ENCODE results near the gene MIER2. TPM values are rescaled to one million over a fixed set of nuclear protein-coding genes. Genes with fewer than 3 reads are reported as not detected.

Gene MIER2
- total RNA-seq, 2 experiments from 2014 or later: 9.5 to 11.5 TPM

DNA sequence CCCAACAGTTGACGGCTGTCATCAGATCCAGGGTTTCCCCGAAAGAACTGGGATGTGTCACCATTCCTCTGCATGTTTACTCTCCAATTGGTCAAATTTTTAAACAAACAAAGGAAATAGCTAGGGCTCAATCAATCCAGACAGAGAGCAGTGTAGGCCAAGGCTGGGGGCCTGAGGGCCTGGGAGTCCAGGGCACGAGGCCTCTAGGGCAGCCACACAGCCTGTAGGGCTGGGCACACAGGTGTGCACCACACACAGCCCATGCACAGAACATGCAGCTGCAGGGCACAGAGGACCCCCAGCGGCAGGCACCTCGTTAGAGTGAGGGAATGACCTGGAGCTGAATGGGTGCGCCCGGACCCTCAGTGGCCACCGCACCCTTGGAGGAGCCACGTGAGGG lies 9.5 kb downstream of the MIER2 start:
- no peak overlapping the region for H3K4me3 ChIP-seq (ENCODE audit: low read length)
- POLR2A ChIA-PET: no interaction called here
- Mint-ChIP-seq H3K9me3 (no peaks in the 10 kb centered on the region), H3K27ac (no peak overlapping the region), H3K36me3 (ENCODE audit: low read depth) (peaks cover 63% of the 10 kb centered on the region), H3K4me1 (ENCODE audit: low read depth) (peaks cover 28% of the 10 kb centered on the region), H3K4me3 (no peak overlapping the region), H3K27me3 (no peaks in the 10 kb centered on the region)
- no peak for DNase-seq
- H3K4me1 ChIP-seq (ENCODE audit: insufficient read depth, low read length): no peaks in the 10 kb centered on the region
- H3K36me3 ChIP-seq (ENCODE audit: insufficient read depth, low read length): peaks cover 26% of the 10 kb centered on the region
- H3K27ac ChIP-seq (ENCODE audit: low read depth in 1 of 2, low read length in 2 of 2): no peak overlapping the region
- H3K9me3 ChIP-seq (ENCODE audit: control insufficient read depth in 1 of 2, insufficient read depth in 1 of 2, low read length in 2 of 2): peaks cover 0 to 4% of the 10 kb centered on the region in 2 experiments
- H3K27me3 ChIP-seq (ENCODE audit: control insufficient read depth in 1 of 2, insufficient read depth in 2 of 2, low read length in 2 of 2): no peaks in the 10 kb centered on the region
- intact Hi-C loops (cut with DNase I, micrococcal nuclease): no loop called here
- no peak for ATAC-seq (ENCODE audit: poor library complexity)
- CTCF ChIA-PET: no interaction called here
- TF ChIP-seq, protein P1, sequence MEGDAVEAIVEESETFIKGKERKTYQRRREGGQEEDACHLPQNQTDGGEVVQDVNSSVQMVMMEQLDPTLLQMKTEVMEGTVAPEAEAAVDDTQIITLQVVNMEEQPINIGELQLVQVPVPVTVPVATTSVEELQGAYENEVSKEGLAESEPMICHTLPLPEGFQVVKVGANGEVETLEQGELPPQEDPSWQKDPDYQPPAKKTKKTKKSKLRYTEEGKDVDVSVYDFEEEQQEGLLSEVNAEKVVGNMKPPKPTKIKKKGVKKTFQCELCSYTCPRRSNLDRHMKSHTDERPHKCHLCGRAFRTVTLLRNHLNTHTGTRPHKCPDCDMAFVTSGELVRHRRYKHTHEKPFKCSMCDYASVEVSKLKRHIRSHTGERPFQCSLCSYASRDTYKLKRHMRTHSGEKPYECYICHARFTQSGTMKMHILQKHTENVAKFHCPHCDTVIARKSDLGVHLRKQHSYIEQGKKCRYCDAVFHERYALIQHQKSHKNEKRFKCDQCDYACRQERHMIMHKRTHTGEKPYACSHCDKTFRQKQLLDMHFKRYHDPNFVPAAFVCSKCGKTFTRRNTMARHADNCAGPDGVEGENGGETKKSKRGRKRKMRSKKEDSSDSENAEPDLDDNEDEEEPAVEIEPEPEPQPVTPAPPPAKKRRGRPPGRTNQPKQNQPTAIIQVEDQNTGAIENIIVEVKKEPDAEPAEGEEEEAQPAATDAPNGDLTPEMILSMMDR (IDR thresholded peaks at IDR 0.05): no peak

DNA sequence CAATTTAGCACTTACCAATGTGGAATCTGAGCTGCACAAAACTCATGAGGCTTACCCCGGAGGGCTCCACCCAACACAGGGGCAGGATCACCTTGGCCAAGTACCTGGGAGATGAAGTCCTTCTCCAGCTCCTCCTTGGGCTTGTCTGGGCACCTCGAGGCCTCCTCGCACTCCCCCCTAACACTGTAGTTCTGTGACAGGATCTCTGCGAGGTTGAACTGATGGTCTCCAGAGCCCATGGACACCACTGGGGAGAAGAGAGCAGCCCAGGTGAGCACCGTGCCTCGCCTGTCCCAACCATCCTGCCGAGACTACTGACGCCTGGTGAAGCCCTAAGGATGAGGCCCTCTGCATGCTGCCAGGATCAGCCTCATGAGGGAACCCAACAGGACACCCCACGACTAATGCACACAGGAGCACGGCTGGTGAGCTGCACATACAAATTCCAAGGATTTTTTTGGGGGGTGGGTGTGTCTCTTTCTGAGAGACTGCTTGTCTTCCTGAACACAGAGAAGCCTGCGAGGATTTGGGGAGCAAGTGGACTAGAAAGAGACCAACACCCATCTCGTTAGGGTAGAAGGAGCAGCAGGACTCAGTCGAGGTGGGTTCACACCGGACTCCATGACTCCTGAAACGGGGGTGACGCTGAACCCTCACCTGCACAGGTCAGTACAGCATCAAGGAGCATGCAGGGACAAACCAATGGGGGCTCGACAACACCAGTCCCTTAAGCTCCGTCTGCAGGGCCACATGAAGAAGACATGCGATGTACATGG lies 10.1 kb downstream of the MIER2 start:
- Mint-ChIP-seq H3K4me1 (ENCODE audit: low read depth) (peaks cover 22% of the 10 kb centered on the region), H3K27ac (no peak overlapping the region), H3K9me3 (no peaks in the 10 kb centered on the region), H3K36me3 (ENCODE audit: low read depth) (peaks cover 63% of the 10 kb centered on the region), H3K27me3 (no peaks in the 10 kb centered on the region), H3K4me3 (no peak overlapping the region)
- H3K9me3 ChIP-seq (ENCODE audit: control insufficient read depth in 1 of 2, insufficient read depth in 1 of 2, low read length in 2 of 2): peaks cover 2 to 4% of the 10 kb centered on the region in 2 experiments
- no peak overlapping the region for H3K4me3 ChIP-seq (ENCODE audit: low read length)
- no peak for DNase-seq
- TF ChIP-seq, protein P1 (IDR thresholded peaks at IDR 0.05): no peak
- H3K27me3 ChIP-seq (ENCODE audit: control insufficient read depth in 1 of 2, insufficient read depth in 2 of 2, low read length in 2 of 2): no peaks in the 10 kb centered on the region
- ChIA-PET CTCF (no interaction called here), POLR2A (no interaction called here)
- intact Hi-C loops (cut with DNase I, micrococcal nuclease): no loop called here
- H3K36me3 ChIP-seq (ENCODE audit: insufficient read depth, low read length): peaks cover 29% of the 10 kb centered on the region
- no peak overlapping the region for H3K27ac ChIP-seq (ENCODE audit: low read depth in 1 of 2, low read length in 2 of 2)
- ATAC-seq (ENCODE audit: poor library complexity): no peak
- no peaks in the 10 kb centered on the region for H3K4me1 ChIP-seq (ENCODE audit: insufficient read depth, low read length)

DNA sequence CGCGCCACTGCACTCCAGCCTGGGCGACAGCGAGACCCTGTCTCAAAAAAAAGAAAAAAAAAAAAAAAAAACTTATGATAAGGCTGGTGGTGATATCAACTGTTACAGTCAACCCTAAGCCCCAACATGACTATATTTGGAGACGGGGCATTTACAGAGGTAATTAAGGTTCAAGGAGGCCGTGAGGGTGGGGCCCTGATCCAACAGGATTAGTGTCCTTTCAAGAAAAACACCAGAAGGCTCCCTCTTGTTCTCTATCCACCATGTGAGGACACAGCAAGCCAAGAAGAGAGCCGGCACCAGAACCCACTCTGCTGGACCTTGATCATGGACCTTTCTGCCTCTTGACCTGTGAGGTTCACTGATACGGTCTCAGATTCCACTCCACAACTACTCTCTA lies 14.1 kb downstream of the MIER2 start:
- no peak overlapping the region for H3K4me3 Mint-ChIP-seq
- CTCF ChIA-PET: no interaction called here
- no peaks in the 10 kb centered on the region for H3K9me3 Mint-ChIP-seq
- H3K27ac ChIP-seq (ENCODE audit: low read depth in 1 of 2, low read length in 2 of 2): no peak overlapping the region
- POLR2A ChIA-PET: no interaction called here
- DNase-seq (no peak), ATAC-seq (ENCODE audit: poor library complexity) (no peak)
- no peaks in the 10 kb centered on the region for H3K4me1 ChIP-seq (ENCODE audit: insufficient read depth, low read length)
- peaks cover 66% of the 10 kb centered on the region for H3K36me3 ChIP-seq (ENCODE audit: insufficient read depth, low read length)
- H3K4me1 Mint-ChIP-seq (ENCODE audit: low read depth): no peaks in the 10 kb centered on the region
- H3K36me3 Mint-ChIP-seq (ENCODE audit: low read depth): peaks cover 75% of the 10 kb centered on the region
- H3K9me3 ChIP-seq (ENCODE audit: control insufficient read depth in 1 of 2, insufficient read depth in 1 of 2, low read length in 2 of 2): peaks cover 13 to 24% of the 10 kb centered on the region in 2 experiments
- H3K27me3 Mint-ChIP-seq: no peaks in the 10 kb centered on the region
- TF ChIP-seq, protein P1 (IDR thresholded peaks at IDR 0.05): no peak
- no peak overlapping the region for H3K4me3 ChIP-seq (ENCODE audit: low read length)
- H3K27ac Mint-ChIP-seq: no peak overlapping the region
- intact Hi-C loops (cut with DNase I, micrococcal nuclease): no loop called here
- no peaks in the 10 kb centered on the region for H3K27me3 ChIP-seq (ENCODE audit: control insufficient read depth in 1 of 2, insufficient read depth in 2 of 2, low read length in 2 of 2)

All from CD4-positive, alpha-beta T cell (primary cell).